Kidney capillary endothelial cell (primary cell): Measurements from ENCODE around the gene MANF.
A peak's percentile ranks its signal among the peaks of the same experiment; 100 is the strongest.
"Not testable (repeated sequence)": the region's sequence is repeated elsewhere in the genome, so short reads cannot be mapped to it uniquely, and the experiment has no call there.

ENCODE experiments used
- DNase-seq: peaks from one replicate; pipeline ENCODE4 v3.0.0-alpha.2; 2018; ENCODE audit warnings: low spot score

The MANF gene

GRCh38 chr3:51373658-51374421 is 11.3 kb upstream of the MANF start:
- DNase-seq: no peak

GRCh38 chr3:51374456-51374855 is 10.6 kb upstream of the MANF start:
- no peak for DNase-seq

- DNase-seq: no peak
Measured at GRCh38 chr3:51375136-51375535, 10.0 kb upstream of the MANF start.

- no peak for DNase-seq
Measured at GRCh38 chr3:51375571-51375970, 9.5 kb upstream of the MANF start.

GRCh38 chr3:51378065-51378464 is 7.0 kb upstream of the MANF start:
- DNase-seq: no peak

GRCh38 chr3:51378726-51379125 is 6.4 kb upstream of the MANF start:
- DNase-seq: no peak

GRCh38 chr3:51379301-51379700 is 5.8 kb upstream of the MANF start:
- DNase-seq: no peak

GRCh38 chr3:51379746-51380455 is 5.2 kb upstream of the MANF start:
- DNase-seq: no peak

GRCh38 chr3:51380601-51381332 is 4.3 kb upstream of the MANF start:
- DNase-seq: no peak

GRCh38 chr3:51381333-51381705 is 3.8 kb upstream of the MANF start:
- DNase-seq: no peak

GRCh38 chr3:51382076-51382745 is 2.9 kb upstream of the MANF start:
- no peak for DNase-seq

- DNase-seq: no peak
Measured at GRCh38 chr3:51382947-51383578, 2.0 kb upstream of the MANF start.

- DNase-seq: no peak
Measured at GRCh38 chr3:51384055-51384725, 901 bp upstream of the MANF start.

GRCh38 chr3:51385621-51386091 is 565 bp downstream of the MANF start:
- DNase-seq: no peak

- no peak for DNase-seq
Measured at GRCh38 chr3:51386159-51386851, 1.2 kb downstream of the MANF start.

- DNase-seq: no peak
Measured at GRCh38 chr3:51386852-51387229, 1.8 kb downstream of the MANF start.

- not testable (repeated sequence) for DNase-seq
Measured at GRCh38 chr3:51387281-51387680, 2.2 kb downstream of the MANF start.

GRCh38 chr3:51388286-51389029 is 3.4 kb downstream of the MANF start:
- peak; percentile 36 for DNase-seq

- peak; percentile 42 for DNase-seq
Measured at GRCh38 chr3:51389423-51390183, 4.5 kb downstream of the MANF start.
